GM18909 (cell line): ENCODE measurements around the gene TENM4.

ENCODE experiments used
- ATAC-seq: cut with Tn5 transposase; IDR thresholded peaks from one replicate; pipeline ENCODE4 v1.9.1; 2021; ENCODE audit warnings: mild to moderate bottlenecking; ENCODE audit not compliant: unreplicated experiment, poor library complexity

TENM4 gene

DNA sequence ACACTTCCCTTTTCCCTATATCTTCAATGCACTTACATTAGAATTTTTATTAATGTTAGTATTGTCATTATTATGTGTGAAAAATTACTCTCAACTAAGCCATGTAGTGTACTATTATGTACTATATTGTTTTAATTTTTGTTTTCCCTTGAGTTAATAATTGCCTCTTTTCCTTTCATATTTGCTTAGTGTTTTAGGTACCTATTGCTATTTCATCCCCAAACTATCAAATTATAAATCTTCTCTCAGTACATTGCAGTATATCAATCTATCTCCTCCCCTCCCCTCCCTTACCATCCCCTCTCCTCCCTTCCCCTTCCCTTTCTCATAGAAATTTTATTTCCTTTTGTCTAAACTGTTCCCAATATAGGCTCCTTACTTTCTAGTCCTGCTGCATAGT lies 12.8 kb upstream of the TENM4 start:
- ATAC-seq, result no peak

DNA sequence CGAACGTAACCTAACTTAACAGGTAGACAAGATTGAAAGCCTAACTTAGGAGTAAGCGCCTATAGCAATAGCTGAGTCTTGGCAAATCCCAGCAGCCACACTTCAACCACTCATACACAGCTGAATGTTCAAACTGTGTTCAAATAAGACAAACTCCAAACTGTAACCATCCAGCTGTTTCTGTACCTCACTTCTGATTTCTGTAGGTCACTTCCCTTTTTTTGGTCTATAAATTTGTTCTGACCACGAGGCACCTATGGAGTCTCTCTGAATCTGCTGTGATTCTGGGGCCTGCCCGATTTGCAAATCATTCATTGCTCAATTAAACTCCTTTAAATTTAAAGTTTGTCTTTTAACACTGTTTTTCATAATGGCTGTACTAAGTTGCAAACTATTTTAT lies 8.2 kb upstream of the TENM4 start:
- no peak for ATAC-seq

DNA sequence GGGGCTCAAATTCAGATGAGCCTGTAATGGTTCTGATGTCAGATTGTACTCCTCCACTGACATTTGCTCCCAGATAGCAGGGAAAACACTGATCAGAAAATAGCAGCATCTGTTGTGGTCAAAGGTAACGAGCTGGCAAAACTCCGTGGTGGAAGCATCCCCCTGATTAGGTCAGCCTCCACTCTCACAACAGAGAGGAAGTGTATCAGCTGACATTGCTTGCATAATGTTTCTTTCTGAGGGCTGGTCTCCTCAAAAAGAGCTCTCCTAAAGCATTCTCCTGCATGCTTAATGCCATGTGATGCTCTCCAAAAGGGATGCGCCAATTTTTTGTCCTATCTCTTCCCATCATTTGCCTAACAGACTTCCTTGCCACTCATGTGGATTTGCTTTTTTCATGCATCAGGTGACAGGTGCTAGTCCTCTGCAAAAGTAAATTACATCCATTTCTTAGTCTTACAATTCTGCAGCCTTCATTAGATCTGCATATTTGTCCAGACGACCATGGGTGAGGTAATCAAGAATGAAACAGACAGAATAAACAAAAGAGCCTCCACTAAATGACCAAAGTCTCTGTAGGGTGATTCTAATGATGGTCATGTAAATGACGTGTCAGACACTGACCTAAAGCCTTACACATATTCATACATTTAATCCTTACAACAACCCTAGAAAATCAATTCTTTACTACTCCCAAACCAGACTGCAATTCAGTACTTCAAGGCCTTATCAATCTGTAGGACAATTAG lies 6.4 kb upstream of the TENM4 start:
- ATAC-seq, result no peak

DNA sequence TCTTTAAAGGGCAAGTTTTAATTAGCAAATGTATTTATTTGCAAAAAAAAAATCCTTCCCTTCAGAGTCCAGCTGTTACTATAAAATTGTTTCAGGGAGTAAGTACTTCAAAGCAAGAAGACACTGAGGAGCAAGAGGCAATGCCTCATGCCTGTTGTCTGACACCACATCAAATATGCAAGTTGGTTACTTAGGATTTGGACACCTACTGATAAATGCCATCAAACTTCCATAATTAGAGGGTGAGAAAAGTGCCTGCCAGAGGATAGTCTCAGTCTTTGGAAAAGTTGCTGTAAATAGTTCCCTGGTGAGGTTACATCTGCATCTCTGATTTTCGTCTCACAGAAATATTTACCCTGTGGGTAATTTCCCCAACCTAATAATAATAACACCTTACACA lies 4.1 kb upstream of the TENM4 start:
- no peak for ATAC-seq

DNA sequence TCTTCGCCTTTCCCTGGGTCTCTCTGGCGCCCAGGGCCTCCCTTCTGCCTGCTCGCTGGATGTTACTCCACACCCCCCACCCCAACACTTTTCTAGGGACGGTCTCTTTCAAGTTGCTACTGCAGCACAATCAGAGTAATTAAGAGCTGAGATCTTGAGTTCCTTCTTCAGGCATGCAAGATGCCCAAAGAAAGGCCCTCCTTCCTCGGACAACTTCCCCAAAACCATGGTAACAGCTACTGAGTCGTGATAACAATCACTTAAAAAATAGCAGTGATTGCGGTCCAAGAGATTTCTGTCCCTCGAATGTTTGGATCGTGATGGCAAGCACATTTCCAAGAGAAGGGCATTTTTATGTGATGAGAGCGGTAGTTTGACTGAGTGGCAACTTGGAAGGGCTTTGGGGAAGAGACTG lies 638 bp upstream of the TENM4 start:
- ATAC-seq, result no peak

DNA sequence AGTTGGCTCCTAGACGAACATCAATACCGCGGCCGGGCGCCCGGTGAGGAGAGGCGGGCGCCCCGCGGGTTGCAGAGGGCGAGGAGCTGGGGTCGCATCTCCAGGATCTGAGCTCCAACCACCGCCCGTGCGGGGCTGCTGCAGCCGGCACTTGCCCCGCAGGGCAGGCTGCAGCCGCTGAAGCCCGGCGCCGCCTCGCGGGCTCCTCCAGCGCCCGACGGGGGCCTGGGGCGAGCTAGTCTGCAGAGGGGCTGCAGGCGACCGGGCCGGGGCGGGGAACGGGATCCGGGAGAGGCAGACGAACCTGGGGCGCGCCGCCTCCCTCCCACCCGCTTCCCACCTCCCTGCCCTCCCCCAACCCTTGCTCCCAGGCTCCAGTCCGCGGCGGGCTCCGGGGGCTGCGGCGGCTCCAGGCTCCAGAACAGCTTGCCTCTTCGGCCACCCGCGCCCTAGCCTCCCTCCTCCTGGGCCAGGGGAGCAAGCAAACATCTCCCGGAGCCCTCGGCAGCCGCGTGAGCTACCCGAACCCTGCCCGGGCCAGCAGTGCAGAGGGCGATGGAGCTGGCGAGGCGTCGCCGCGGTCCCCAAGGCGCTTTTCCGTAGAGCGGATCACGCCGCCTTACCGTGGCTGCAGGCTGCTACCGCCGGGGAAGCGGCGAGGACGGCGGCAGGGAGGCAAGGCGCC lies 802 bp downstream of the TENM4 start:
- ATAC-seq, result peak; percentile 19

DNA sequence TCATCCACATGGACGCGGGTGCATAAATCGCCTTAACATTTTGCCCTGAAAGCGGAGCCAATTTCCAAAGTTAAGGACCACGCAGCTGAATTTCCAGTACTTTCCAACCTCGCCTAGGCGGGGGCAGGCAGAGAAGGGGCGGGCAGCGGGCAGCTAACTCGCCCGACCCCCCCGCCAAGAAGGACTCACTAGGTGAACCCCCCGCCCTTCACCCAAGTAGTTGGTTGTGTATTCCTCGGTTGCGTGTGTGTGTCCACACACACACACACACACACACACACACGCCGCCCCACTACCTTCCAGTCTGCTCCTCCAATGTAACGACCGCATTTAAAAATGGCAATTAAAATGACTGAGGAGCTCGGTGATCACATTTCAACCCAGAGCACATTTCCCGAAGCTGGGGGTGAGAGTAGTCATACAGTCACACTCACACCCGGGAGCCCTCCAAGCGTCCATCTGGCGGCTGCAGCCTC lies 1.4 kb downstream of the TENM4 start:
- no peak for ATAC-seq

DNA sequence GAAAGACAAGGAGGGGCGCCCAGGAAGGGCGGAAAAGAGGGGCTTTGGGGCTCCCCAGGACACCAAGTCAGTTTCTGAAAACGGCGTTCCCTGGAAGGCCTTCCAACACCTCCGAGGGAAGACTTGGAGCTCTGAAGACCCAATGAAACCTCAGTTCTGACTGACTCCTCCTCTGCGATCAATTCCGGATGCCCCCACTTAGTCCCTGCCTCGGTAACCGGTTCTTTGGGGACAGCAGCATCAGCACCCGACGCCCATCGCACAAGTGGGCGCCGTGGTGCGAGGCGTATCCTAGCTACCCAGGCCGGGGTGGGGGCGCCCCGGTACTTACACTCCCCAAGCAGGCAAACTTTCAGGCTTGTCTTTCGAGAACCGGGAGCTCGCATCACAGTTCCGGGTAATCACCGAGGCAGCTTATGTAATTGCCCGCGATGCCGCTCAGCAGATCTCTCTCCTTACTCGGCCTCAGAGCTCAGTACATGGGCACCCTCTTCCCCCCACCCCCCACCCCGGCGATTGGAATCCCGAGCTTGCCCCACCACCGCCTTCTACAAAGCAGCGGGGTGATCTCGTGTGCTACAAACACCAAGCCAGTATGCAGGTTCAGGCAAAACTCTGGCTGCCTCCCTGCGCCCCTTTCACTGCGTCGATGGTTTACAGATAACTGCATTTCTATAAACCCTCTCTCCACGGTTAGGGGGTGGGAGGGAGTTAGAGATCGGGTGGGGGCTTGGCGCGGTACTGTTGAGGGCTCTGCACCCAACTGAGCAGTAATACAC lies 2.0 kb downstream of the TENM4 start:
- ATAC-seq, result no peak

DNA sequence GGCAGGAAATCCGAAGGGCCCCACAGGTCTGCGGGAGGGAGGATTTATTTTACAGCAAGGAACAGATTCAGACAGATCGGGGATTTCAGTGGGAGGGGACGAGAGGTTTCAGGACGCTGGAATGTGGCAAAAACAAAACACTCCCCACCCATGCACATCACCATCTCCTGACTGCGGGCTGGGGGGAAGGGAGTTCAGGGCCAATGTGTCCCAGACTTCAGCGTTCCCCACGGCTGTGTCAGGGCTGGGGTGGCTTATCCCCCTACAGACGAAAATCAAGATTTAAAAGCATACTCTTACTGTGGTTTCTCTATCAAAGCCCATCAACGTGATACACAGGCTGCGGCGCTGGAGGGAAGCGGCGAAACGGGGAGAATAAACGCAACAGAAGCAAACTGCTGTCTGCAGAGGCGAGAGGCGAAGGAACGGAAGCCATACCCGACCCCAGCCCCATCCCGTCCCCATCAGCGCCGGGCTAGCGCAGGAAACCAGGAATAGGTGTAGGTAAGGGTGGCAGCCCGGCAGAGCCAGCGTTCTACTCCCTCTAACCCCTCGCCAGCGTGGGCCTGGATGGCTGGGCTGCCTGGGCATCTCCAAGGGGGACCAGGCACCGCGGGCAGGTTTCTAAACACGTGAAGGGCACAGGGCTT lies 2.7 kb downstream of the TENM4 start:
- no peak for ATAC-seq

DNA sequence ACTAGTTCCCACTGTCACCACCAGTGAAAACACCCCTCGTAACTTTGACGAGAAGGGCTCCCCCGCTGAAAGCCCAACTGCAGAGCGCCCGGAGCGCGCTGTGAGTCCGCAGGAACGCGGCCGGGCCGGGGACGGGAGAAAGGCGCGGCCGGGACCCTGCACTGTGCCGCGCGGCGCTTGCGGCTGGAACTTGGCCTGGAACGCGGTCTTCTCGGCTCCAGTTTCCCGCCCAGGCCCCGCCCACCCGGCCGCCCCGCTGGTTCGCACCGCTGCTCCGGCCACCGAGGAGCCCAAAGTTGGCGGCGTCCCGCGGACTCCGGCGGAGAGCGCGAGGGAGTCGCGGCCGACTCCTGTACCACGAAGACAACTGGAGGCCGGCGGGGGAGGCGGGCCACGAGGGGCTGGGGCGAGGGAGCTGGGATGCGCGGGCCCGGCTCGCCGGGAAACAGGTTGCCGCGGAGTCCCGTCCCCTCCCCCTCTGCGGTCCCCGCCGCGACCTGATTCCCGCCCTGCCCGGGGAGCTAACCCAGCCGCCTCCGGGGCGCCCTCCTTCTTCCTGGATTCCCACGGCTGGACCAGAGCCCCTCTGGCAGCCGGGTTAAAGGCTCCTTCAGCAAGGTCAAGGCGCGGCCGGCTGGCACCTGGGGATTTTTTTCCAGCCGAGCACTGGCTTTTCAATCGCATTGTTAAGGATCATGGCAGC lies 3.4 kb downstream of the TENM4 start:
- ATAC-seq, result no peak

DNA sequence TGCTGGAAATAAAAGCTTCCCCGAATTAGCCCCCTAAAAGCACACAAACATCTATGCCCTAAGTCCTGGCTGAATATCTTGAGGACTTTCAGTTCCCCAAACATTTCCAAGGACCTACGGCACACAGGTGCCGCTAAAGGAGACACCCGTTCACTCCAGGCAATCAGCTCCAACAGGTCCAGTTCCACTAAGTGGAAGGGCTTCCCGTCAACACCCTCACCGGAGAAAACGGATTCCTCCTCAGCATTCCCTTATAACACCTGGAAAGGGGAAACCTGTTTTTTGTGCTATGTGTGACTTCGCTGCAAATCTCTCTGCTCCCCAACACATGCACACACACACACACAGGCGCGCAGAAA lies 3.9 kb downstream of the TENM4 start:
- ATAC-seq, result no peak

DNA sequence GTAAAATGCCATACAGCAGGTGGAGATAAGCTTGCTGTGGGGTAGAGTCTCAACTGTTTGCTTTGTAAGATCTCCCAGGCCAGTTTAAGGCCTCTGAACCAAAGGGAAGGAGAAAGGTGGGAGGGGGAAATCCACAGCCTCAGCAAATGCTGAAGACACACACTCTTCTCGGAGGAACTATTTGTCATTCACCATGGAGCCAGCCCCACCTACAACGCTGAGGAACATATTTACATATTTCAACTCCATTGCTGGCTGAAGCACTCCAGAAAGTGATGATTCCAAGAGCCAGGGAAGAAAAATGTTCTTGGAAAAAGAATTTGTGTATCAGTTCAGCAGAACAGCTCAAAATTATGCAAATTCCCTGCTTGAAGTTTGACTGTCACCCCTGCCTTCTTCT lies 6.5 kb downstream of the TENM4 start:
- no peak for ATAC-seq

DNA sequence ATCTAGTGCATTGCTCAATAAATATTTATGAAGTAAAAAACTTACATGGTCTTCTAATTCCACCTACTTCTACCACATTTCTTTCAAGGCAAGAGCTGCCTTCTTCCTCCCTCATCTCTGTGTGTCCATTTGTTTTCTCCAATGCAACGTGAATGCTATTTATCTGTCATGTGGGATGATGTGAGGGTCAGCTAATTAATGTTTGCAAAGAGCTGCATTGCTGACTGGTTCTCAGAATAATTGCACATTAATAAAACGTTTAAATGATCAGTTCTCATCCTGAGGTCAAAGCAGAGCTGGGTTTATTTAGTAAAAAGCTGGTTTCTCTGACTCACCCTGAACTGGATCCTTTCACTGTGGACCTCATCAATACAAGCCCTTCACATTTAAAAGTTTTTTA lies 8.7 kb downstream of the TENM4 start:
- no peak for ATAC-seq

DNA sequence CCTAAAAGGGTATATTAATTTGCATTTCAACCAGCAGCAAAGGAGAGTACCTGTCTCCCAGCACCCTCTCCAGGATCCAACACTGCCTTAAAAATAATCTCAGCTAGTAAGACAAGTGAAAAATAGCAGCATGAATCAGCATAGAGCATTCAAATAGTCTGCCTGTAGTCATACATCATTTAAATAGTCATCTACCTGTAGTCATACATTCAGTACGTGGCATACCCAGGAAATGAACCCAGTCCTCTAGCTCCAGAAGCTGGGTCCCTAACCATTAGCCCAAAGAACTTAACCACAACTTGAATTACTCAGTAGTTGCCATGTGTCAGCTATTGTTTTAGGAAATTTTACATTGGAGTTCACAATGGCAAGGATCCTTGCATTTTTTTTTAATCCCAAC lies 9.3 kb downstream of the TENM4 start:
- no peak for ATAC-seq

DNA sequence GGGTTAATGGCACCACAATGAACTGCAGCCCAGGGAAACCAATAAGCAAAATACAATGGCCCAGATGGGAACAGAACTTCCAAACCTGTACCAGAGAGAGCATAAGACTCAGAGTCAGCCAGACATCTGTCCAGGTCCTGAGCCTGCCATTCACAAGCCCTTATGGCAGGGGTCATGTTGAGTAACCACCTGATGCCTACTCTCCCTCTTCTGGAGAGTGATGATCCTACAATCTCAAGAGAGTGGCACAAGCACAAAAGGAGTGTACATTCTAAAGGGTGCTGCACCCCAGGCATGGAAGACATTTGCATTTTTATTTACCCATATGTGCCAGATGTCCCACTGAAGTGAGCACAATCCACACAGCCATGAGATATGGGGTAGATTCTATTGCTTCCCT lies 10.6 kb downstream of the TENM4 start:
- ATAC-seq, result no peak

DNA sequence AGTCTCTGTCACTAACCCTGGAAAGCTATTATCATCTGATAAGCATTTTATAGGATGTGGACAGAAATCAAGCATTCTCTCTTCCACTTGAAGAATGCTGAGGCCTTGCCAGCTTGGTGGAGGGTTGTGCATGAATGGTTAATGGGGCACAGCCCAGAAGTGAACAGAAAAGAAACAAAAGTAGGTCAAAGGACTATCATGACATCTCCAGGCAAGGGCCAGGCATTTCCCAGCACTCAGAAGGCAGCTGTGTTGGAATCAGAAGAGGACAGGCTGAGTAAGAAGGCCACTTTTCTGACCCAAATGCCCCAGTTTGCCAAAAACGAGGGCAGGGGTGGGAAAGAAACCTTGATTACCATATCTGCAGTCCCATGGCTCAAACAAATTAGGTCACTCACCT lies 12.4 kb downstream of the TENM4 start:
- ATAC-seq, result no peak

DNA sequence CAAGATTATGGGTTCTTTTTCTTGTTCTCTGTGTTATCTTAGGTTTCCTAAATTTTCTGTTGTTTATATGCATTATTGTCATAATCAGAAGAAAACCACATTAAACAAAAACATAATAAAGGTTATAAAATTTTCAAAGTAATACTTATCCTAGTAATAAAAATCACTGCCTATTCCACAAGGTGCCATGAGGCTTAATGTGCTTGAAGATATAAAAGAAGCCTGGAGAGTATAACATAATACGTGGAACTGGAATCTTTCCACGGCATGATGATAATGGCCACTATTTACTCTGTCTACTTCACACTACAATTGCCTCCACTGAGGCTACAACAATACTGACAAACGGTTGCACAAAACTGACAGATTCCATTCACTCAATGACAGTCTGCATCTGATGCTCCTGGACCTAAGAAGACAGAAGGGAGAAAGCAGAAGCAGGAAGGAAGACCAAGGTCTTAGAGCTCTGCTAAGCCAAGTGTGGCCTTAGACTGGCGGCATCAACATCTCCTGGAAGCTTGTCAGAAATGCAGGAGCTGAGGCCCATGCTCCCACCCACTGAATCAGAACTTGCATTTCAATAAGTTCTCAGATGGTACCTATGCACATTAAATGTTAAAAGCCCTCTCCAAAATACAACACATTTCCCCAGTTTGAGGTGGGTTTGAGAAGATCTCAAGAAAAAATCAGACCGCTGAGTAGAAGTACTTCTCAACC lies 13.1 kb downstream of the TENM4 start:
- no peak for ATAC-seq

DNA sequence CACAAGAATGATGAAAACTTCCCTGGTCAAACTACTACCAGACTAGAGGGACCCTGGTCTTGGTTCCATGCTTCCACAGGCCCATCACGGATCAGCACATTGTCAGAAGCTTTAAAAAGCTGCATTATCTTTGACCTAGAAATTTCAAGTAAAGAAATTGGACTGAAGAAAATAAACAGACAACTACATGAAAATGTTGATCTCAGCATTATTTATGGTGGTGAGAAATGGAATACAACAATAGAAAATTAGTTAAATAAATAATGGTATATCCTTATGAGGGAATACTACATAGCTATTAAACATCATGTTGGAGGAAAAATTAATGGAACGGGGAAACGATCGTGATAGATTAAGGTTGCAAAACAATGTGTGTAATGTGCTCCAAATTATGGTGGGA lies 13.7 kb downstream of the TENM4 start:
- no peak for ATAC-seq

DNA sequence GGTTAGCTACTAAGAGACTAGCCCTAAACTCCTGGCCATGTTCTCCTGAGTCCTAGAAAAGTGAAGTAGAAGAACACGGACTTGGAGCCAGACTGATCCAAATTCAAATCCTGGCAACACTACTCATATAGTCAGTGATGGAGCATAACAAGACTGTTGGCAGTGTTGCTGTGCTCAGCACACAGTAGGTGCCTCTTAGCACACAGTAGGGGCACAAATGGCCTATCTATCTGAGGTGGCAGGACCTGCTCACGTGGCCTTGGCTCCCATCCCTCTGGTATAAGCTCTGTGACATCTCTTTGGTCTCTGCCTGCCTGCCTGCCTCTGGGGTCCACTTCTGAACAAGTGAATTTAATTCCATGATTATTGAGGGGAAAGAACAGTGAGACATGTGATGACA lies 15.4 kb downstream of the TENM4 start:
- ATAC-seq, result no peak

DNA sequence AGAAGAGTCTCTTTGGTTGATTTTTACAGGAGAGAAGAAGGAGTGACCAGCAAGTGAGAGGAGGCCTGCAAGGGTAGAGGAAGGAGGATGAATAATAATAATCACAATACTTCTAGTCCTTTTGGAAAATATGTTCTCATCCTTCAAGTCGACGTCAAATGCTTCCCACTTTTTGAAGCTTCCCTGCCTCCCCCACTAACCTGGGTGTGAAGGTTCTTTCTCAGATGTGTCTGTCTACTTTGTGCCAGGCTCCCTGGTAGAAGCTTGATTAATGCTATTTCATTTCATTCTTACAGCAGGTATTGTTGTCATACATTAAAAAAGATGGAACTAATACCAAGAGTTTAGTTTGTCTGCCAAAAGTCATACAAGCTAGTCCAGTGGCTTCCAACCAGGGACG lies 17.1 kb downstream of the TENM4 start:
- no peak for ATAC-seq
